ENCODE measurements around the gene NOL9. TPM values are rescaled to one million over a fixed set of nuclear protein-coding genes. Genes with fewer than 3 reads are reported as not detected.

The NOL9 gene
- total and polyA plus RNA-seq, 9 of the 15 experiments (the other 6 are each of a cell fraction or from before 2014, with no cell fraction given), result 5.6 to 76.5 (median 47.3) TPM

DNA sequence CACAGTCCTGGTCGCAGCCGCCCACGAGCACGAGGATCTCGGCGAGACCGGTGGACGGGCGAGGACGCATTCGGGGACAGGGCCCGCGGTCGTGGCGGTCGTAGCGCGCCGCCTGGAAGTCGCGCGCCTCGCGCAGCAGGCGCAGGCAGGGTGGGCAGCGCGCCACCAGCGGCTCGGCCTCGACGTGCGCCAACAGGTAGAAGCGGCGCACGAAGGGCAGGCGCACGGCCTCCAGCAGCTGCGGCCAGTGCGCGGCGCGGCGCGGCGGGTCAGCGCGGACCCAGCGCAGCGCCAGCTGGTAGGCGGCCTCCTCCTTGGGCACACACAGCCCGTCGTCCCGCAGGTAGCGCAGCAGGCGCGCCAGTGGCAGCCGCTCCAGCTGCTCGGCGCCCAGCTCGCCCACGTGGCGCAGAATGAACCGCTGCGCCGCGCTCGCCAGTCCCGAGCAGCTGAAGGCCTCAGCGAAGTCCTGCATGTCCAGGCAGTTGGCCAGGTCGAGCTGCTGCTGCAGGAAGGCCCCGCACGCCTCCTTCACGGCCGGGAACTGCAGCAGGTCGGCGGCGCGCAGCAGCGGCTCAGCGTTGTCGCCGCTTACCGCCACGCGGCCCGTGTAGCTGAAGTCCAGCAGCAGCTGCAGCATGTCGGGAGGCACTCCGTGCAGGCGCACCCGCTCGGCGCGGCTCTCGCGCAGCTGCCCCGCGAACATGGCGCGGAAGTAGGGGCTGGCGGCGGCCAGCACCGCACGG, 47.8 kb upstream of the NOL9 start (continued):
- TF ChIP-seq, protein P1, sequence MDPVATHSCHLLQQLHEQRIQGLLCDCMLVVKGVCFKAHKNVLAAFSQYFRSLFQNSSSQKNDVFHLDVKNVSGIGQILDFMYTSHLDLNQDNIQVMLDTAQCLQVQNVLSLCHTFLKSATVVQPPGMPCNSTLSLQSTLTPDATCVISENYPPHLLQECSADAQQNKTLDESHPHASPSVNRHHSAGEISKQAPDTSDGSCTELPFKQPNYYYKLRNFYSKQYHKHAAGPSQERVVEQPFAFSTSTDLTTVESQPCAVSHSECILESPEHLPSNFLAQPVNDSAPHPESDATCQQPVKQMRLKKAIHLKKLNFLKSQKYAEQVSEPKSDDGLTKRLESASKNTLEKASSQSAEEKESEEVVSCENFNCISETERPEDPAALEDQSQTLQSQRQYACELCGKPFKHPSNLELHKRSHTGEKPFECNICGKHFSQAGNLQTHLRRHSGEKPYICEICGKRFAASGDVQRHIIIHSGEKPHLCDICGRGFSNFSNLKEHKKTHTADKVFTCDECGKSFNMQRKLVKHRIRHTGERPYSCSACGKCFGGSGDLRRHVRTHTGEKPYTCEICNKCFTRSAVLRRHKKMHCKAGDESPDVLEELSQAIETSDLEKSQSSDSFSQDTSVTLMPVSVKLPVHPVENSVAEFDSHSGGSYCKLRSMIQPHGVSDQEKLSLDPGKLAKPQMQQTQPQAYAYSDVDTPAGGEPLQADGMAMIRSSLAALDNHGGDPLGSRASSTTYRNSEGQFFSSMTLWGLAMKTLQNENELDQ (CRISPR knock-in tag; IDR thresholded peaks at IDR 0.05; ENCODE audit: borderline replicate concordance), result no peak
- TF ChIP-seq, protein P2, sequence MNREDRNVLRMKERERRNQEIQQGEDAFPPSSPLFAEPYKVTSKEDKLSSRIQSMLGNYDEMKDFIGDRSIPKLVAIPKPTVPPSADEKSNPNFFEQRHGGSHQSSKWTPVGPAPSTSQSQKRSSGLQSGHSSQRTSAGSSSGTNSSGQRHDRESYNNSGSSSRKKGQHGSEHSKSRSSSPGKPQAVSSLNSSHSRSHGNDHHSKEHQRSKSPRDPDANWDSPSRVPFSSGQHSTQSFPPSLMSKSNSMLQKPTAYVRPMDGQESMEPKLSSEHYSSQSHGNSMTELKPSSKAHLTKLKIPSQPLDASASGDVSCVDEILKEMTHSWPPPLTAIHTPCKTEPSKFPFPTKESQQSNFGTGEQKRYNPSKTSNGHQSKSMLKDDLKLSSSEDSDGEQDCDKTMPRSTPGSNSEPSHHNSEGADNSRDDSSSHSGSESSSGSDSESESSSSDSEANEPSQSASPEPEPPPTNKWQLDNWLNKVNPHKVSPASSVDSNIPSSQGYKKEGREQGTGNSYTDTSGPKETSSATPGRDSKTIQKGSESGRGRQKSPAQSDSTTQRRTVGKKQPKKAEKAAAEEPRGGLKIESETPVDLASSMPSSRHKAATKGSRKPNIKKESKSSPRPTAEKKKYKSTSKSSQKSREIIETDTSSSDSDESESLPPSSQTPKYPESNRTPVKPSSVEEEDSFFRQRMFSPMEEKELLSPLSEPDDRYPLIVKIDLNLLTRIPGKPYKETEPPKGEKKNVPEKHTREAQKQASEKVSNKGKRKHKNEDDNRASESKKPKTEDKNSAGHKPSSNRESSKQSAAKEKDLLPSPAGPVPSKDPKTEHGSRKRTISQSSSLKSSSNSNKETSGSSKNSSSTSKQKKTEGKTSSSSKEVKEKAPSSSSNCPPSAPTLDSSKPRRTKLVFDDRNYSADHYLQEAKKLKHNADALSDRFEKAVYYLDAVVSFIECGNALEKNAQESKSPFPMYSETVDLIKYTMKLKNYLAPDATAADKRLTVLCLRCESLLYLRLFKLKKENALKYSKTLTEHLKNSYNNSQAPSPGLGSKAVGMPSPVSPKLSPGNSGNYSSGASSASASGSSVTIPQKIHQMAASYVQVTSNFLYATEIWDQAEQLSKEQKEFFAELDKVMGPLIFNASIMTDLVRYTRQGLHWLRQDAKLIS (CRISPR knock-in tag; IDR thresholded peaks at IDR 0.05), result no peak
- TF ChIP-seq, protein P3, sequence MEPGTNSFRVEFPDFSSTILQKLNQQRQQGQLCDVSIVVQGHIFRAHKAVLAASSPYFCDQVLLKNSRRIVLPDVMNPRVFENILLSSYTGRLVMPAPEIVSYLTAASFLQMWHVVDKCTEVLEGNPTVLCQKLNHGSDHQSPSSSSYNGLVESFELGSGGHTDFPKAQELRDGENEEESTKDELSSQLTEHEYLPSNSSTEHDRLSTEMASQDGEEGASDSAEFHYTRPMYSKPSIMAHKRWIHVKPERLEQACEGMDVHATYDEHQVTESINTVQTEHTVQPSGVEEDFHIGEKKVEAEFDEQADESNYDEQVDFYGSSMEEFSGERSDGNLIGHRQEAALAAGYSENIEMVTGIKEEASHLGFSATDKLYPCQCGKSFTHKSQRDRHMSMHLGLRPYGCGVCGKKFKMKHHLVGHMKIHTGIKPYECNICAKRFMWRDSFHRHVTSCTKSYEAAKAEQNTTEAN (CRISPR knock-in tag; IDR thresholded peaks at IDR 0.05), result 0 out of 2 replicates have a peak, but pooled peaks have one; percentile 19
- peak; percentile 85 for TF ChIP-seq L3MBTL2 (IDR thresholded peaks at IDR 0.05)
- TF ChIP-seq, protein P4, sequence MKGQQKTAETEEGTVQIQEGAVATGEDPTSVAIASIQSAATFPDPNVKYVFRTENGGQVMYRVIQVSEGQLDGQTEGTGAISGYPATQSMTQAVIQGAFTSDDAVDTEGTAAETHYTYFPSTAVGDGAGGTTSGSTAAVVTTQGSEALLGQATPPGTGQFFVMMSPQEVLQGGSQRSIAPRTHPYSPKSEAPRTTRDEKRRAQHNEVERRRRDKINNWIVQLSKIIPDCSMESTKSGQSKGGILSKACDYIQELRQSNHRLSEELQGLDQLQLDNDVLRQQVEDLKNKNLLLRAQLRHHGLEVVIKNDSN (CRISPR knock-in tag; IDR thresholded peaks at IDR 0.05), result peak; percentile 37; the same call in 1 of the 2 replicates
- no peak for TF ChIP-seq KLF10 (CRISPR knock-in tag; IDR thresholded peaks at IDR 0.05)
- TF ChIP-seq, protein P5, sequence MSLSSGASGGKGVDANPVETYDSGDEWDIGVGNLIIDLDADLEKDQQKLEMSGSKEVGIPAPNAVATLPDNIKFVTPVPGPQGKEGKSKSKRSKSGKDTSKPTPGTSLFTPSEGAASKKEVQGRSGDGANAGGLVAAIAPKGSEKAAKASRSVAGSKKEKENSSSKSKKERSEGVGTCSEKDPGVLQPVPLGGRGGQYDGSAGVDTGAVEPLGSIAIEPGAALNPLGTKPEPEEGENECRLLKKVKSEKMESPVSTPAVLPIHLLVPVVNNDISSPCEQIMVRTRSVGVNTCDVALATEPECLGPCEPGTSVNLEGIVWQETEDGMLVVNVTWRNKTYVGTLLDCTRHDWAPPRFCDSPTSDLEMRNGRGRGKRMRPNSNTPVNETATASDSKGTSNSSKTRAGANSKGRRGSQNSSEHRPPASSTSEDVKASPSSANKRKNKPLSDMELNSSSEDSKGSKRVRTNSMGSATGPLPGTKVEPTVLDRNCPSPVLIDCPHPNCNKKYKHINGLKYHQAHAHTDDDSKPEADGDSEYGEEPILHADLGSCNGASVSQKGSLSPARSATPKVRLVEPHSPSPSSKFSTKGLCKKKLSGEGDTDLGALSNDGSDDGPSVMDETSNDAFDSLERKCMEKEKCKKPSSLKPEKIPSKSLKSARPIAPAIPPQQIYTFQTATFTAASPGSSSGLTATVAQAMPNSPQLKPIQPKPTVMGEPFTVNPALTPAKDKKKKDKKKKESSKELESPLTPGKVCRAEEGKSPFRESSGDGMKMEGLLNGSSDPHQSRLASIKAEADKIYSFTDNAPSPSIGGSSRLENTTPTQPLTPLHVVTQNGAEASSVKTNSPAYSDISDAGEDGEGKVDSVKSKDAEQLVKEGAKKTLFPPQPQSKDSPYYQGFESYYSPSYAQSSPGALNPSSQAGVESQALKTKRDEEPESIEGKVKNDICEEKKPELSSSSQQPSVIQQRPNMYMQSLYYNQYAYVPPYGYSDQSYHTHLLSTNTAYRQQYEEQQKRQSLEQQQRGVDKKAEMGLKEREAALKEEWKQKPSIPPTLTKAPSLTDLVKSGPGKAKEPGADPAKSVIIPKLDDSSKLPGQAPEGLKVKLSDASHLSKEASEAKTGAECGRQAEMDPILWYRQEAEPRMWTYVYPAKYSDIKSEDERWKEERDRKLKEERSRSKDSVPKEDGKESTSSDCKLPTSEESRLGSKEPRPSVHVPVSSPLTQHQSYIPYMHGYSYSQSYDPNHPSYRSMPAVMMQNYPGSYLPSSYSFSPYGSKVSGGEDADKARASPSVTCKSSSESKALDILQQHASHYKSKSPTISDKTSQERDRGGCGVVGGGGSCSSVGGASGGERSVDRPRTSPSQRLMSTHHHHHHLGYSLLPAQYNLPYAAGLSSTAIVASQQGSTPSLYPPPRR (CRISPR knock-in tag; IDR thresholded peaks at IDR 0.05; ENCODE audit: borderline replicate concordance), result peak; percentile 97
- TF ChIP-seq MXI1 (IDR thresholded peaks at IDR 0.05; ENCODE audit: low read depth, low read length), result no peak
- TF ChIP-seq, protein P6, sequence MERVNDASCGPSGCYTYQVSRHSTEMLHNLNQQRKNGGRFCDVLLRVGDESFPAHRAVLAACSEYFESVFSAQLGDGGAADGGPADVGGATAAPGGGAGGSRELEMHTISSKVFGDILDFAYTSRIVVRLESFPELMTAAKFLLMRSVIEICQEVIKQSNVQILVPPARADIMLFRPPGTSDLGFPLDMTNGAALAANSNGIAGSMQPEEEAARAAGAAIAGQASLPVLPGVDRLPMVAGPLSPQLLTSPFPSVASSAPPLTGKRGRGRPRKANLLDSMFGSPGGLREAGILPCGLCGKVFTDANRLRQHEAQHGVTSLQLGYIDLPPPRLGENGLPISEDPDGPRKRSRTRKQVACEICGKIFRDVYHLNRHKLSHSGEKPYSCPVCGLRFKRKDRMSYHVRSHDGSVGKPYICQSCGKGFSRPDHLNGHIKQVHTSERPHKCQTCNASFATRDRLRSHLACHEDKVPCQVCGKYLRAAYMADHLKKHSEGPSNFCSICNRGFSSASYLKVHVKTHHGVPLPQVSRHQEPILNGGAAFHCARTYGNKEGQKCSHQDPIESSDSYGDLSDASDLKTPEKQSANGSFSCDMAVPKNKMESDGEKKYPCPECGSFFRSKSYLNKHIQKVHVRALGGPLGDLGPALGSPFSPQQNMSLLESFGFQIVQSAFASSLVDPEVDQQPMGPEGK (CRISPR knock-in tag; IDR thresholded peaks at IDR 0.05; ENCODE audit: borderline replicate concordance), result no peak
- no peak for TF ChIP-seq ZNF140 (CRISPR knock-in tag; IDR thresholded peaks at IDR 0.05)
